Liver (tissue), 9 donors: ENCODE results near the gene NDUFA3. TPM values are rescaled to one million over a fixed set of nuclear protein-coding genes. Genes with fewer than 3 reads are reported as not detected.

ENCODE experiments used
- DNase-seq: peaks from one replicate; pipeline ENCODE4 v3.0.0-alpha.2; 2017; ENCODE audit warnings: low spot score
- H3K27ac ChIP-seq, 2 donors: one replicate each; pipeline ENCODE4 v1.7.0; 2013; ENCODE audit warnings: inconsistent platforms in 2 of 2, low read length in 2 of 2, control low read depth in 1 of 2, low read depth in 1 of 2, mild to moderate bottlenecking in 1 of 2
- H3K27me3 ChIP-seq, 4 donors: one replicate each; pipeline versions ENCODE4 v1.6.1 to v1.7.0; 2013; ENCODE audit warnings: low read length in 3 of 4, inconsistent platforms in 1 of 4, mild to moderate bottlenecking in 1 of 4, moderate library complexity in 1 of 4; ENCODE audit not compliant: control insufficient read depth in 4 of 4, insufficient read depth in 4 of 4
- H3K36me3 ChIP-seq, 4 donors: one replicate each; pipeline versions ENCODE4 v1.6.1 to v1.7.0; 2013; ENCODE audit warnings: low read length in 3 of 4, mild to moderate bottlenecking in 3 of 4, low read depth in 1 of 4, moderate library complexity in 1 of 4; ENCODE audit not compliant: control insufficient read depth in 4 of 4, insufficient read depth in 3 of 4
- H3K4me1 ChIP-seq, 4 donors: one replicate each; pipeline versions ENCODE4 v1.6.1 to v1.7.0; 2013; ENCODE audit warnings: low read length in 3 of 4, mild to moderate bottlenecking in 3 of 4, moderate library complexity in 1 of 4; ENCODE audit not compliant: control insufficient read depth in 4 of 4, insufficient read depth in 4 of 4
- H3K4me3 ChIP-seq, 3 donors: one replicate each; pipeline versions ENCODE4 v1.6.1 to v1.7.0; 2013; ENCODE audit warnings: low read length in 3 of 3, control low read depth in 1 of 3, low read depth in 1 of 3, mild to moderate bottlenecking in 1 of 3
- H3K9ac ChIP-seq, 2 donors: one replicate each; pipeline ENCODE4 v1.7.0; 2013; ENCODE audit warnings: low read length in 2 of 2, mild to moderate bottlenecking in 2 of 2, moderate library complexity in 2 of 2, control low read depth in 1 of 2, low read depth in 1 of 2
- H3K9me3 ChIP-seq, 4 donors: one replicate each; pipeline versions ENCODE4 v1.6.1 to v1.7.0; 2013; ENCODE audit warnings: low read length in 3 of 4; ENCODE audit not compliant: control insufficient read depth in 4 of 4
- EGR1 ChIP-seq, 2 donors: IDR thresholded peaks; 2 replicates each; pipeline ENCODE4 v1.6.1; 2016 to 2018; ENCODE audit warnings: antibody characterized with exemption in 2 of 2, low read depth in 2 of 2
- FOXA2 ChIP-seq: IDR thresholded peaks from 2 replicates; pipeline ENCODE4 v1.6.1; 2016; ENCODE audit warnings: antibody characterized with exemption
- GABPA ChIP-seq, 2 donors: IDR thresholded peaks in 1 of 2; conservative IDR thresholded peaks in 1 of 2; 2 replicates each; pipeline ENCODE4 v1.6.1; 2016; ENCODE audit warnings: antibody characterized with exemption in 2 of 2, mild to moderate bottlenecking in 1 of 2, moderate library complexity in 1 of 2
- HNF4A ChIP-seq, 2 donors: conservative IDR thresholded peaks; 2 replicates each; pipeline ENCODE4 v1.6.1; 2016; ENCODE audit warnings: antibody characterized with exemption in 2 of 2, mild to moderate bottlenecking in 2 of 2
- HNF4G ChIP-seq: IDR thresholded peaks from 2 replicates; pipeline ENCODE4 v1.6.1; 2016; ENCODE audit warnings: antibody characterized with exemption
- JUND ChIP-seq, 2 donors: IDR thresholded peaks; 2 replicates each; pipeline ENCODE4 v1.6.1; 2016; ENCODE audit warnings: antibody characterized with exemption in 2 of 2
- NR2F2 ChIP-seq: IDR thresholded peaks from 2 replicates; pipeline ENCODE4 v1.6.1; 2016; ENCODE audit warnings: antibody characterized with exemption
- RAD21 ChIP-seq, 2 donors: IDR thresholded peaks; 2 replicates each; pipeline ENCODE4 v1.6.1; 2016; ENCODE audit warnings: antibody characterized with exemption in 2 of 2, mild to moderate bottlenecking in 2 of 2
- RXRA ChIP-seq, 2 donors: IDR thresholded peaks; 2 replicates each; pipeline ENCODE4 v1.6.1; 2017 to 2018; ENCODE audit warnings: antibody characterized with exemption in 2 of 2, mild to moderate bottlenecking in 1 of 2
- SP1 ChIP-seq: IDR thresholded peaks from 2 replicates; pipeline ENCODE4 v1.6.1; 2018; ENCODE audit warnings: antibody characterized with exemption, mild to moderate bottlenecking
- TAF1 ChIP-seq: conservative IDR thresholded peaks from 2 replicates; pipeline ENCODE4 v1.6.1; 2016; ENCODE audit warnings: antibody characterized with exemption, mild to moderate bottlenecking
- WGBS: extraction: QIAGEN DNeasy Blood & Tissue Kit; methylation state at CpG from one replicate; pipeline ENCODE4 v1.1.7; 2013; 5-methylcytosine and 5-hydroxymethylcytosine counted together
- polyA plus RNA-seq, 2 donors: library from polyadenylated mRNA; stranded (reverse) in 1 of 2; unstranded in 1 of 2; fragments of 200-250 nt in 1 of 2; fragments of >200 nt in 1 of 2; fragmentation: Nextera tagmentation in 1 of 2; extraction: Ambion mirVana in 1 of 2; gene quantifications; one replicate each; pipeline versions ENCODE4 v1.2.1 to v1.2.3, GENCODE V29; 2013 to 2015
- total RNA-seq, 2 donors: library from RNA; depleted of rRNA; stranded (reverse); fragments of >200 nt; gene quantifications; one replicate each; pipeline ENCODE4 v1.2.3, GENCODE V29; 2014
- TF ChIP-seq, protein P1 (sequence below): IDR thresholded peaks from 2 replicates; pipeline ENCODE4 v1.6.1; 2016; ENCODE audit warnings: antibody characterized with exemption
- TF ChIP-seq, protein P2 (sequence below): IDR thresholded peaks from 2 replicates; pipeline ENCODE4 v1.6.1; 2016; ENCODE audit warnings: antibody characterized with exemption, mild to moderate bottlenecking
- TF ChIP-seq, protein P3 (sequence below): IDR thresholded peaks from 2 replicates; pipeline ENCODE4 v1.6.1; 2016; ENCODE audit warnings: antibody characterized with exemption
- TF ChIP-seq, protein P4 (sequence below): fragments of 150-350 bp; IDR thresholded peaks from 2 replicates; pipeline ENCODE4 v1.5.1; 2017; ENCODE audit warnings: improper control_type of control experiment, low read depth, low read length; ENCODE audit not compliant: missing input control
- donor health status: healthy.
- donor health status: healthy.
- donor health status: healthy.
- donor health status: healthy.
- donor health status: healthy.

NDUFA3 gene
- total and polyA plus RNA-seq, 4 donors, result 5.9 to 343 (median 68.5) TPM

DNA sequence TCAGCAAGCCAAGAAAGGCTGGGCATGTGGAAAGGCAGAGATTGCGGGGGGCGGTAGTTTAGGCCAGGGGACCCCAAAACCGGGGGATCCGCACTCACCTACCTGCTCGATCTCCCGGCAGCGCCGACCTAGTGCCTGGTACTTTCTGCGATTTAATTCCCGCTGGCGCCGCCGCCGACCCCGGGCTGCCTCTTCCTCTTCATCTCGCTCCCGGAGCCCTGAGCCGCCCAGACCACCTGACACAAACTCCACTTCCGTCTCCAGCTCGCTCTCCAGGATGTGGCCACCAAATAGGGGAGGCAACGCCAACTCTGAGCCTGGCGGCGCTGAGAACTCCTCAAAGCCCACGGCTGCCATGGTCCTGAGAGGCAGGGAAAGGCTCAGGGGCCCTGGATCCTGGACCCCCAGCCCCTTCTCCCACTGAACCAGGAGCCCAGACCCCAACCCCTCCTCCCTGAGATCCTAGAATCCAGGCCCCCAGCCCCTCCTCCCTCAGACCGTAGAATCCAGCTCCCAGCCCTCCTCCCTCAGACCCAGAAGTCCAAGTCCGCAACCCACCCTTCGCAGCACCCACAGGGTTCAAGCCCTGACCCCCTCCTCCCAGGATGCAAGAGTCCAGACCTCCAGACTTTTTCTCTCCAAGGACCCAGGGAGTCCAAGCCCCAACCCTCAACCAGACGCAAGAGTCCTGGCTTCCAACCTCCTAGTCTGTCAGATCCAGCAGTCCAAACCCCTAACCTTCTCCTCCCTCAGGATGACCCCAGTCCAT is 11.9 kb downstream of the NDUFA3 start:
- H3K4me1 ChIP-seq, result peaks cover 3 to 20% (median 17%) of the 10 kb centered on the region in 4 donors
- DNase-seq, result no peak

DNA sequence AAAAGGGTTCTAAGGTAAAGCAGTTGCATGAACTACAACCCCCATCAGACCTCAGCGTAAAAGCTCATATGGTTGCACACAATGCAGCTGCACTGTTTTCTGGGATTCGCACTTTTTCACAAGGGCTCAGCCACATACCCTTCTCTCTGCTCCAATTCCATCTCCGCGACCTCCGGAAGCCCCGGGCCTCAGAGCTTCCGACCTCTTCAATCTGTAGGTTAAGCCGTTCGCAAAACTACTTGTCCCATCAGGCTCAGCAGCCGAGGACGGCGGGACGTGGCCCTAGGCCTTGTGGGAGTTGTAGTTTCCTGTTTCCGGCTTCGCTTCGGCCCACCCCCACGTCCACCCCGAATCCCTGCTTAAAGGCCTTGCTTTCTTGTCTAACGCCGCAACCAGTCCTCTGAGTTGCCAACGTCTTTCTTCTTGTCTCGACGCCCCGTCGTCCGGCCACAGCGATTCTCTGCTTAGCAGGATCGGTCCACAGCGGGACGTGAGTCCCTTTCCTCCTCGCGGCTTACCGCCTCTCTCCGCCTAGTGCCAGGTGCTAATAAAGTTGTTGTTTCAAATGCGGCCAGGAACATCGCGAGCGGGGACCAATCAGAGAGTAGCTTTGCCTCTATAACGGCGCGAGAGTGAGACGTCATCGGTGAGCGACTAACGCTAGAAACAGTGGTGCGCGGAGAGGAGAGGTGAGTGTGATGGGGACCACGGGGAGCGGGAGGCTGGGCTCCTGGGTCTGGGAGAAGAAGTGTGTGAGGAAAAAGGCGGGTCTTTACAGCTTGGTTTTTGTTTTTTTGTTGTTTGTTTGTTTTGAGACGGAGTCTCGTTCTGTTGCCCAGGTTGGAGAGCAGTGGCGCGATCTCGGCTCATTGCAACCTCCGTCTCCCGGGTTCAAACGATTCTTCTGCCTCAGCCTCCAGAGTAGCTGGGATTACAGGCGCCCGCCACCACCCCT is 12.7 kb downstream of the NDUFA3 start, which contains the start of the genes PRPF31 and TFPT:
PRPF31 (plus strand) TSS at position 646 of the 955 bp plus-strand sequence. CDS start 2,525 bp downstream, outside the sequence.
TFPT (minus strand) TSS at position 549 of the 955 bp plus-strand sequence; CDS start at position 161, 388 bp downstream.
- Histone ChIP-seq H3K27ac (peak within 1 kb of the TSS; percentile 87 to 90), H3K4me1 (peaks cover 3 to 20% (median 17%) of the 10 kb centered on the region in 4 donors), H3K4me3 (peak within 1 kb of the TSS; percentile 62 to 98 (median 94)), H3K9ac (peak within 1 kb of the TSS; percentile 68 to 69), H3K27me3 (no peaks in the 10 kb centered on the region), H3K36me3 (peaks cover 2 to 25% (median 9%) of the 10 kb centered on the region in 4 donors), H3K9me3 (no peaks in the 10 kb centered on the region)
- peak; percentile 95 for DNase-seq
- under 1% methylated on average over 60 of the region's 60 CpGs for WGBS
- TF ChIP-seq RAD21 (IDR thresholded peaks at IDR 0.05) (no peak), HNF4A (conservative IDR thresholded peaks at IDR 0.05) (peak in 1 of 2 donors; percentile 25), NR2F2 (peak; percentile 60), TAF1 (no peak), GABPA (IDR thresholded peaks at IDR 0.05 in 1 of 2, conservative IDR thresholded peaks at IDR 0.05 in 1 of 2) (peak; percentile 65 to 90), FOXA2 (peak; percentile 60), SP1 (peak; percentile 96), JUND (IDR thresholded peaks at IDR 0.05) (peak in 1 of 2 donors; percentile 42), EGR1 (IDR thresholded peaks at IDR 0.05; ENCODE audit: low read depth in 2 of 2) (peak in 1 of 2 donors; percentile 90)
- TF ChIP-seq, protein P1, sequence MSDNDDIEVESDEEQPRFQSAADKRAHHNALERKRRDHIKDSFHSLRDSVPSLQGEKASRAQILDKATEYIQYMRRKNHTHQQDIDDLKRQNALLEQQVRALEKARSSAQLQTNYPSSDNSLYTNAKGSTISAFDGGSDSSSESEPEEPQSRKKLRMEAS, result peak; percentile 93
- TF ChIP-seq, protein P2, sequence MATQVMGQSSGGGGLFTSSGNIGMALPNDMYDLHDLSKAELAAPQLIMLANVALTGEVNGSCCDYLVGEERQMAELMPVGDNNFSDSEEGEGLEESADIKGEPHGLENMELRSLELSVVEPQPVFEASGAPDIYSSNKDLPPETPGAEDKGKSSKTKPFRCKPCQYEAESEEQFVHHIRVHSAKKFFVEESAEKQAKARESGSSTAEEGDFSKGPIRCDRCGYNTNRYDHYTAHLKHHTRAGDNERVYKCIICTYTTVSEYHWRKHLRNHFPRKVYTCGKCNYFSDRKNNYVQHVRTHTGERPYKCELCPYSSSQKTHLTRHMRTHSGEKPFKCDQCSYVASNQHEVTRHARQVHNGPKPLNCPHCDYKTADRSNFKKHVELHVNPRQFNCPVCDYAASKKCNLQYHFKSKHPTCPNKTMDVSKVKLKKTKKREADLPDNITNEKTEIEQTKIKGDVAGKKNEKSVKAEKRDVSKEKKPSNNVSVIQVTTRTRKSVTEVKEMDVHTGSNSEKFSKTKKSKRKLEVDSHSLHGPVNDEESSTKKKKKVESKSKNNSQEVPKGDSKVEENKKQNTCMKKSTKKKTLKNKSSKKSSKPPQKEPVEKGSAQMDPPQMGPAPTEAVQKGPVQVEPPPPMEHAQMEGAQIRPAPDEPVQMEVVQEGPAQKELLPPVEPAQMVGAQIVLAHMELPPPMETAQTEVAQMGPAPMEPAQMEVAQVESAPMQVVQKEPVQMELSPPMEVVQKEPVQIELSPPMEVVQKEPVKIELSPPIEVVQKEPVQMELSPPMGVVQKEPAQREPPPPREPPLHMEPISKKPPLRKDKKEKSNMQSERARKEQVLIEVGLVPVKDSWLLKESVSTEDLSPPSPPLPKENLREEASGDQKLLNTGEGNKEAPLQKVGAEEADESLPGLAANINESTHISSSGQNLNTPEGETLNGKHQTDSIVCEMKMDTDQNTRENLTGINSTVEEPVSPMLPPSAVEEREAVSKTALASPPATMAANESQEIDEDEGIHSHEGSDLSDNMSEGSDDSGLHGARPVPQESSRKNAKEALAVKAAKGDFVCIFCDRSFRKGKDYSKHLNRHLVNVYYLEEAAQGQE, result peak; percentile 69
- TF ChIP-seq, protein P3, sequence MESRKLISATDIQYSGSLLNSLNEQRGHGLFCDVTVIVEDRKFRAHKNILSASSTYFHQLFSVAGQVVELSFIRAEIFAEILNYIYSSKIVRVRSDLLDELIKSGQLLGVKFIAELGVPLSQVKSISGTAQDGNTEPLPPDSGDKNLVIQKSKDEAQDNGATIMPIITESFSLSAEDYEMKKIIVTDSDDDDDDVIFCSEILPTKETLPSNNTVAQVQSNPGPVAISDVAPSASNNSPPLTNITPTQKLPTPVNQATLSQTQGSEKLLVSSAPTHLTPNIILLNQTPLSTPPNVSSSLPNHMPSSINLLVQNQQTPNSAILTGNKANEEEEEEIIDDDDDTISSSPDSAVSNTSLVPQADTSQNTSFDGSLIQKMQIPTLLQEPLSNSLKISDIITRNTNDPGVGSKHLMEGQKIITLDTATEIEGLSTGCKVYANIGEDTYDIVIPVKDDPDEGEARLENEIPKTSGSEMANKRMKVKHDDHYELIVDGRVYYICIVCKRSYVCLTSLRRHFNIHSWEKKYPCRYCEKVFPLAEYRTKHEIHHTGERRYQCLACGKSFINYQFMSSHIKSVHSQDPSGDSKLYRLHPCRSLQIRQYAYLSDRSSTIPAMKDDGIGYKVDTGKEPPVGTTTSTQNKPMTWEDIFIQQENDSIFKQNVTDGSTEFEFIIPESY, result peak; percentile 98

More for the DNA sequence above, 11.9 kb downstream of the NDUFA3 start:
- peak overlapping the region; percentile 68 to 69 for H3K9ac ChIP-seq
- no peaks in the 10 kb centered on the region for H3K27me3 ChIP-seq
- no peaks in the 10 kb centered on the region for H3K9me3 ChIP-seq
- H3K27ac ChIP-seq, result peak overlapping the region; percentile 4 to 90
- H3K4me3 ChIP-seq, result peak overlapping the region; percentile 62 to 98 (median 94)
- TF ChIP-seq HNF4G, result no peak
- TF ChIP-seq JUND (IDR thresholded peaks at IDR 0.05), result no peak
- TF ChIP-seq NR2F2, result no peak
- no peak for TF ChIP-seq HNF4A (conservative IDR thresholded peaks at IDR 0.05)
- TF ChIP-seq, protein P1, result no peak
- TF ChIP-seq RXRA (IDR thresholded peaks at IDR 0.05), result no peak
- no peak for TF ChIP-seq TAF1
- TF ChIP-seq, protein P4, sequence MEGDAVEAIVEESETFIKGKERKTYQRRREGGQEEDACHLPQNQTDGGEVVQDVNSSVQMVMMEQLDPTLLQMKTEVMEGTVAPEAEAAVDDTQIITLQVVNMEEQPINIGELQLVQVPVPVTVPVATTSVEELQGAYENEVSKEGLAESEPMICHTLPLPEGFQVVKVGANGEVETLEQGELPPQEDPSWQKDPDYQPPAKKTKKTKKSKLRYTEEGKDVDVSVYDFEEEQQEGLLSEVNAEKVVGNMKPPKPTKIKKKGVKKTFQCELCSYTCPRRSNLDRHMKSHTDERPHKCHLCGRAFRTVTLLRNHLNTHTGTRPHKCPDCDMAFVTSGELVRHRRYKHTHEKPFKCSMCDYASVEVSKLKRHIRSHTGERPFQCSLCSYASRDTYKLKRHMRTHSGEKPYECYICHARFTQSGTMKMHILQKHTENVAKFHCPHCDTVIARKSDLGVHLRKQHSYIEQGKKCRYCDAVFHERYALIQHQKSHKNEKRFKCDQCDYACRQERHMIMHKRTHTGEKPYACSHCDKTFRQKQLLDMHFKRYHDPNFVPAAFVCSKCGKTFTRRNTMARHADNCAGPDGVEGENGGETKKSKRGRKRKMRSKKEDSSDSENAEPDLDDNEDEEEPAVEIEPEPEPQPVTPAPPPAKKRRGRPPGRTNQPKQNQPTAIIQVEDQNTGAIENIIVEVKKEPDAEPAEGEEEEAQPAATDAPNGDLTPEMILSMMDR, result no peak
- TF ChIP-seq GABPA (IDR thresholded peaks at IDR 0.05 in 1 of 2, conservative IDR thresholded peaks at IDR 0.05 in 1 of 2), result no peak
- TF ChIP-seq, protein P3, result no peak
- 22% methylated on average over 28 of the region's 28 CpGs for WGBS
- peaks cover 3 to 27% (median 12%) of the 10 kb centered on the region in 4 donors for H3K36me3 ChIP-seq
